ENCODE measurements around the gene SOCS2. TPM values are rescaled to one million over a fixed set of nuclear protein-coding genes. Genes with fewer than 3 reads are reported as not detected.

SOCS2 gene
- total RNA-seq, 6 experiments from 2014 or later, result 32.2 to 64.4 (median 58.8) TPM

DNA sequence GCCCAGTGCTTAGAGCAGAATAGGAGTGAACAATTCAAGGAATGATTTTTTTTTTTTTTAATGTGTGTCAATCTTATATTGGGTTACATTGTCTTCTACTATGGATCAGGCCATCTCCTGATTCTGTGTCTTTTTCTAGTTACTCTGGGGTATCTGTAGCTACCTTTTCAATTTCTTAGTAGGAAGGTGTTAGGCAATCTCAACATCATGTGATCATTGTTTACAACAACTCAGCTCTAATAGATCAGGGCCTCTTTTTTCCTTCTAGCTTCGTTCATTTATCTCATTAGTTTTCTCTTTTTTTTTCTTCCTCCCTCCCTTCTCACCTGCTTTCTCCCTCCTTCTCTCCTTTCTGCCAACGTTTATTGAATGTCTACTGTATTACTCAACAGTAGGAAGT lies 8.9 kb downstream of the SOCS2 start:
- no peak overlapping the region for H3K4me3 Mint-ChIP-seq
- peaks cover 2% of the 10 kb centered on the region; the same call in 1 of the 2 replicates for H3K27me3 Mint-ChIP-seq (ENCODE audit: insufficient read depth)
- H3K27ac Mint-ChIP-seq, result no peak overlapping the region
- H3K4me1 Mint-ChIP-seq (ENCODE audit: low read depth), result peaks cover 56% of the 10 kb centered on the region
- no peak for DNase-seq
- peaks cover 76% of the 10 kb centered on the region for H3K36me3 Mint-ChIP-seq (ENCODE audit: low read depth)
- no peak for TF ChIP-seq CTCF (IDR thresholded peaks at IDR 0.05)
- no peaks in the 10 kb centered on the region for H3K9me3 Mint-ChIP-seq

GRCh38 chr12:93582351-93582750 lies 9.9 kb downstream of the SOCS2 start:
- DNase-seq, result no peak
- peaks cover 2% of the 10 kb centered on the region; the same call in 1 of the 2 replicates for H3K27me3 Mint-ChIP-seq (ENCODE audit: insufficient read depth)
- no peaks in the 10 kb centered on the region for H3K9me3 Mint-ChIP-seq
- H3K4me1 Mint-ChIP-seq (ENCODE audit: low read depth), result peaks cover 46% of the 10 kb centered on the region
- no peak overlapping the region for H3K4me3 Mint-ChIP-seq
- 0 out of 2 replicates have a peak overlapping the region, but pooled peaks have one; percentile 2 for H3K27ac Mint-ChIP-seq
- H3K36me3 Mint-ChIP-seq (ENCODE audit: low read depth), result peaks cover 66% of the 10 kb centered on the region
- no peak for TF ChIP-seq CTCF (IDR thresholded peaks at IDR 0.05)

GRCh38 chr12:93583627-93584392 lies 11.3 kb downstream of the SOCS2 start:
- no peak overlapping the region for H3K4me3 Mint-ChIP-seq
- no peak overlapping the region for H3K27ac Mint-ChIP-seq
- peaks cover 41% of the 10 kb centered on the region for H3K4me1 Mint-ChIP-seq (ENCODE audit: low read depth)
- H3K27me3 Mint-ChIP-seq (ENCODE audit: insufficient read depth), result peaks cover 2% of the 10 kb centered on the region; the same call in 1 of the 2 replicates
- DNase-seq, result no peak
- no peaks in the 10 kb centered on the region for H3K9me3 Mint-ChIP-seq
- peaks cover 51% of the 10 kb centered on the region for H3K36me3 Mint-ChIP-seq (ENCODE audit: low read depth)
- no peak for TF ChIP-seq CTCF (IDR thresholded peaks at IDR 0.05)

DNA sequence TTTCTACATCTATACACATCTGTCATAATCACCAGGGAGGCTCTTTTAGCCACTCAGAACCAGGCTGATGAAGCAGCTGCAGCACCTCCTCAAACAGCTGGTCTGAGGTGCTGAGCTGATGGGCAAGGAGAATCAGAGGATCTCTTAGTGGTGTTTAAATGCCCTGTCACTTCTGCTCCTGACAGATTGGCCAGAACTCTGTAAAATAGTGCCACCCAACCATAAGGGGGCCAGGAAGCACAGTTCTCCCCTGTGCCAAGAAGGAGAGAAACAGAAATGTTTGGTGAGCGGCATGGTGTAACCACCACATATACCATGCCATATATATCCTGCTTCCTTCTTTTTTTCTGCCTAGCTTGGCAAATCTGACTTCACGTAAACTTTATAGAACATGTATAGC lies 12.8 kb downstream of the SOCS2 start:
- DNase-seq, result no peak

DNA sequence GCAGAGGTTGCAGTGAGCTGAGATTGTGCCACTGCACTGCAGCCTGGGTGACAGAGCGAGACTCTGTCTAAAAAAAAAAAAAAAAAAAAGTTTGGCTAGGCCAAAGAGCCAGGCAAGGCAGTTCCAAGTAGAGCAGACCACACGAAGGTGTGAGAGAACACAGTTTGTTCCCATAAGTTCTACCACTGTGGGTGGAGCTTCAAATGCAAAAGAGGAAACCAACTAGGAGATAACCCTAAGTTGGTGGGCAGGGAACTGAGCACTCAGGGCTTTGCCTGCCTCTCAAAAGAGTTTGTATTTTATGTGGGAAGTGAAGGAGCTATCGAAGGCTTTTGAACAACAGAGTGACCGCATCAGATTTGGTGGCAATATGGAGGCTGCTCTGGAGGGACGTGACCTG lies 15.1 kb downstream of the SOCS2 start:
- Mint-ChIP-seq H3K9me3 (no peaks in the 10 kb centered on the region), H3K4me3 (no peak overlapping the region), H3K36me3 (ENCODE audit: low read depth) (peaks cover 16% of the 10 kb centered on the region), H3K27ac (no peak overlapping the region), H3K4me1 (ENCODE audit: low read depth) (peaks cover 37% of the 10 kb centered on the region), H3K27me3 (ENCODE audit: insufficient read depth) (peaks cover 2% of the 10 kb centered on the region; the same call in 1 of the 2 replicates)
- no peak for DNase-seq
- TF ChIP-seq CTCF (IDR thresholded peaks at IDR 0.05), result no peak

More for the DNA sequence above, 12.8 kb downstream of the SOCS2 start:
- TF ChIP-seq CTCF (IDR thresholded peaks at IDR 0.05), result no peak
- H3K27ac Mint-ChIP-seq, result no peak overlapping the region
- peaks cover 2% of the 10 kb centered on the region; the same call in 1 of the 2 replicates for H3K27me3 Mint-ChIP-seq (ENCODE audit: insufficient read depth)
- H3K9me3 Mint-ChIP-seq, result no peaks in the 10 kb centered on the region
- H3K4me1 Mint-ChIP-seq (ENCODE audit: low read depth), result peaks cover 42% of the 10 kb centered on the region
- H3K4me3 Mint-ChIP-seq, result no peak overlapping the region
- peaks cover 37% of the 10 kb centered on the region for H3K36me3 Mint-ChIP-seq (ENCODE audit: low read depth)

Measured in HFFc6 (cell line).